NCI-H748 (cell line): Measurements from ENCODE around the gene INPP5B.
"Not testable (repeated sequence)": the region's sequence is repeated elsewhere in the genome, so short reads cannot be mapped to it uniquely, and the experiment has no call there.

ENCODE experiments used
- DNase-seq: peaks from one replicate; lab custom pipeline; 2025; ENCODE audit not compliant: unreplicated experiment; lab: John Stamatoyannopoulos, UW

Gene INPP5B

DNA sequence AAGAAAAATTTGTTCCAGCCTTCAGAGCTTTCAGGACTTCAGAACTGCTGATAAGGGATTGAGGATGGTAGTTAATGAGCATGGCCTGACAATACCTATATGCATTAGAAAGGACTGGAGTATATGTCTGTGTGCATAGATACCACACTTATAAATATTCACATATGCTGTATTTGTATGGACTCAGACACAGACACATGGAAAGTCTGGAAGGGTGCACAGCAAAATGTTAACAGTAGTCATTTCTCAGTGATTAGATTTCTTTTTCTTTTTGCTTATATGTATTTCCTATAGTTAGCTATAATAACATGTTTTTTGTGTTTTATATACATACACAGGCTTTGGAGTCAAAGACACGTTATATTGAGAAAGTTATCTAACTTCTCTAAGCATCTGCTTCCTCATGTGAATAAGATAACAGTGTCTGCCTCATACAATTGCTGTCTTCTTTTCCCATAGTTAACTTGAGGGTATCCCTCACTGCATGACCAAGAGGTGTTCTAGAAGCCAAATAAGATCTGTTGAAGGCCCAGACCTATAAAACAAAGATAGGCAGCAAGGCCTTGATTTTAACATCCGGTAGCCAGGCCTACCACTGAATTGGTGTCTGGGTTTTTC, 31.3 kb downstream of the INPP5B start:
- no peak for DNase-seq

DNA sequence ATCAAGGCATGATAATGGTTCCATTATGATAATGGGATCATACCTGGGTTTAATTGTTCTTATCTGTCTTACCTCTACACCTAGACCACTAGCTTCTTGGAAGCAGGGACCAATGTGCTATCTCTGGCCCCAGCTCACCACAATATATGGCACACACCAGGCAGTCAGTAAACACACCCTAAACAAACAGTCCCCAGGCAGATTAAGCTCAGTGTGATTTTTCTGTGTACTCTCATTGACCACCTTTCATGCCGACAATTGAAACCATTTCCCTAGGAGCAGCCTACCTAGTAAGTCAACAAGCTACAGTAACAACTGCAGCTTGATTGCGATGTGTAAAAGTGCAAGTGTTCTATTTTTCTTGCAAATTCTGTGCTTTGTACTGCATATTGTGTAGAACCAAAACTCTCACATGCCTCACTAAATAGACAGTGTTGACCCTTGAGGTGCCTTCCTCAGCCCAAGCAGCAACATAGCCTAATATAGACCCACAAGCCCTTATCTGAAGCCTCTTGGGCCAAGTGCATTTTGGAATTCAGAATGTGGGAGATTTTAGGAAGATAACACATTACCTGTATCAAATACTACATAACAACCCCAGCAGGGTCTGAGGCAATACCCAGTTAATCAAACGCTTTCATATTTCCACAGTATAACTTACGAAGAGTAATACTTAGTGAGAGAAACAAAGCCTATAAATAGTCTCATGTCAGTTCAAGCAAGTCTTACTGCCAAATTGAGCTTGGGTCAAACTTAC, 32.0 kb downstream of the INPP5B start:
- DNase-seq: peak; percentile 50

DNA sequence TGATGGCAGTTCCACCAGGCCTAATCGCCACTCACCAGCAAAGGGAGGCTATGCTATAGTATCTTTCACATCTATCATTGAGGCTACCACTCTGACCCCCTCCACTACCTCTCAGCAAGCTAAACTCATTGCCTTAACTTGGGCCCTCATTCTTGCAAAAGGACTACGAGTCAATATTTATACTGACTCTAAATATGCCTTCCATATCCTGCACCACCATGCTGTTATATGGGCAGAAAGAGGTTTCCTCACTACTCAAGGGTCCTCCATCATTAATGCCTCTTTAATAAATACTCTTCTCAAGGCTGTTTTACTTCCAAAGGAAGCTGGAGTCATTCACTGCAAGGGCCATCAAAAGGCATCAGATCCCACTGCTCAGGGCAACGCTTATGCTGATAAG, 35.4 kb downstream of the INPP5B start:
- DNase-seq: not testable (repeated sequence)

DNA sequence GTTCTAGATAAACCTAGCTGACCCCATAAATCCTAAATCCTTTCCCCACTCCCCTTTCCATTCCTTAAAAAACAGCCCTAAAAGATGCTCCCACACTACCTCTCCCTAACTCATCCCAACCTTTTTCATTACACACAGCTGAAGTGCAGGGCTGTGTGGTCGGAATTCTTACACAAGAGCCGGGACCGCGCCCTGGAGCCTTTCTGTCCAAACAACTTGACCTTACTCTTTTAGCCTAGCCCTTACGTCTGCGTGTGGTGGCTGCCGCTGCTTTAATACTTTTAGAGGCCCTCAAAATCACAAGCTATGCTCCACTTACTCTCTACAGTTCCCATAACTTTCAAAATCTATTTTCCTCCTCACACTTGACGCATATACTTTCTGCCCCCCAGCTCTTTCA, 36.0 kb downstream of the INPP5B start:
- DNase-seq: not testable (repeated sequence)

DNA sequence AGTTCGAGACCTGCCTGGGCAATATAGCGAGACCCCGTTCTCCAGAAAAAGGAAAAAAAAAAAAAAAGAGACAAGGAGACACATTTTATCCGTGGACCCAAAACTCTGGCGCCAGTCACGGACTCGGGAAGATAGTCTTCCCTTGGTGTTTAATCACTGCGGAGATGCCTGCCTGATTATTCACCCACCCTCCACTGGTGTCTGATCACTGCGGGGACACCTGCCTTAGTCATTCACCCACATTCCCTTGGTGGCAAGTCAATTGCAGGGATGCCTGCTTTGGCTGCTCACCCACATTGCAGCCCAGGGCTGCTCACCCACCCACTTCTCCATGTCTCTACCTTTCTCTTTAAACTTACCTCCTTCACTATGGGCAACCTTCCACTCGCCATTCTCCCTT, 38.3 kb downstream of the INPP5B start:
- not testable (repeated sequence) for DNase-seq

DNA sequence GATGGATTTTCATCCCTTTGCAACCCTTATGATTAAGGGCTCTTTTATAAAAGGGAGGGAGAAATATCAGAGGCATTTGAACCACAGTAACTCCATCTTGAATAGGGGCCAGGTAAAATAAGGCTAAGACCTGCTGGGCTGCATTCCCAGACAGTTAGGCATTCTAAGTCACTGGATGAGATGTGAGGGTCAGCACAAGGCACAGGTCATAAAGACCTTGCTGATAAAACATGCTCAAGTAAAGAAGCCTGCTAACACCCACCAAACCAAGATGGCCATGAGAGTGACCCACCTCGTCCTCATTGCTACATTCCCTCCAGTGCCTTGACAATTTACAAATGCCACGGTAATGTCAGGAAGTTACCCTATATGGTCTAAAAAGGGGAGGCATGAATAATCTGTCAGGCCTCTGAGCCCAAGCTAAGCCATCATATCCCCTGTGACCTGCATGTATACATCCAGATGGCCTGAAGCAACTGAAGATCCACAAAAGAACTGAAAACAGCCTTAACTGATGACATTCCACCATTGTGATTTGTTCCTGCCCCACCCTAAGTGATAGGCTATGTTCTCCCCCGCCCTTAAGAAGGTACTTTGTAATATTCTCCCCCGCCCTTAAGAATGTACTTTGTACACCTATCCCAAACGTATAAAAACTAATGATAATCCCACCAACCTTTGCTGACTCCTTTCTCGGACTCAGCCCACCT, 39.3 kb downstream of the INPP5B start:
- not testable (repeated sequence) for DNase-seq

DNA sequence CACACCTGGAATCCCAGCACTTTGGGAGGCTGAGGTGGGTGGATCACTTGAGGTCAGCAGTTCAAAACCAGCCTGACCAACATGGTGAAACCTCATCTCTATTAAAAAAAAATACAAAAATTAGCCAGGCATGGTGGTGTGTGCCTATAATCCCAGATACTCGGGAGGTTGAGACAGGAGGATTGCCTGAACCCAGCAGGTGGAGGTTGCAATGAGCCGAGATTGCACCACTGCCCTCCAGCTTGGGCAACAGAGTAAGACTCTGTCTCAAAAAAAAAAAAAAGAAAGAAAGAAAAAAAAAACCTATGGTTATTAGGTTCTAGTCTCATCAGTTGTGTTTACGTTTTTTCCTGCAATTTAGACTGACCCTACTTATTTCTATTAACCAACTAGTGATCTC, 40.3 kb downstream of the INPP5B start:
- DNase-seq: not testable (repeated sequence)

DNA sequence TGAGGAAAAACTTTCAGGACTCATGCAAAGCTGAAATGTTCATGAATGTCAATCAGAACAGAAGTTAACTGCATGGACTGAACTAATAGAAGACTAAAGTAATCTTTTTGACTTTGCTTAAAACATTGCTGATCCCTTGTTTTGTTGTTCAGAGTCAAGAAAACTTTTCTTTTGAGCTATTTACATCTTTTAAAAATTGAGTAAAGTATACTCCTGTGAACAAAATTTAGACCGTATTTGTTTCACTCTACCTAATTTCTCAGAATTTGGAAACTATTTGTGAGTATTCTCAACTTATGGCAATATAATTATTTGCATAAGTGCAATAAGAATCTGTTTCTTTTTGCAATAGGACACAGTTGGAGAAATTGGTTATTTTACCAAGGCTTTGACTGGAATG, 41.1 kb downstream of the INPP5B start:
- DNase-seq: no peak

DNA sequence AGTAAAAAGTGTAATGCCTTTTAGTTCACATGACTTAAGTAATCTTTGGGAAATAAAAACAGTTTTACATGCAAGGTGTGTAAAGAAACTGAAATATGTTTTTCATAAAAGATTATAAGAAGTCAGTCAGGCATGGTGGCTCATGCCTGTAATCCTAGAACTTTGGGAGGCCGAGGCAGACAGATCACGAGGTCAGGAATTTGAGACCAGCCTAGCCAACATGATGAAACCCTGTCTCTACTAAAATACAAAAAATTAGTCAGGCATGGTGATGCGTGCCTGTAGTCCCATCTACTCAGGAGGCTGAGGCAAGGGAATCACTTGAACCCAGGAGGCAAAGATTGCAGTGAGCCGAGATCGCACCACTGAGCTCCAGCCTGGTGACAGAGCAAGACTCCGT, 42.9 kb downstream of the INPP5B start:
- not testable (repeated sequence) for DNase-seq

DNA sequence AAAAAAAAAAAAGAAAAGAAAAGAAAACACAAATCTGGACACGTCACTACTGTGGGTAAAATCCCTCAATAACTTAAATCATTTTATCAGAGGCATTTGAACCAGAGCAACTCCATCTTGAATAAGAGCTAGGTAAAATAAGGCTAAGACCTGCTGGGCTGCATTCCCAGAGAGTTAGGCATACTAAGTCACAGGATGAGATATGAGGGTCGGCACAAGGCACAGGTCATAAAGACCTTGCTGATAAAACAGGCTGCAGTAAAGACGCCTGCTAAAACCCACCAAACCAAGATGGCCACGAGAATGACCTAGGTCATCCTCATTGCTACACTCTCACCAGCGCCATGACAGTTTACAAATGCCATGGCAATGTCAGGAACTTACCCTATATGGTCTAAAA, 43.9 kb downstream of the INPP5B start:
- DNase-seq: no peak

DNA sequence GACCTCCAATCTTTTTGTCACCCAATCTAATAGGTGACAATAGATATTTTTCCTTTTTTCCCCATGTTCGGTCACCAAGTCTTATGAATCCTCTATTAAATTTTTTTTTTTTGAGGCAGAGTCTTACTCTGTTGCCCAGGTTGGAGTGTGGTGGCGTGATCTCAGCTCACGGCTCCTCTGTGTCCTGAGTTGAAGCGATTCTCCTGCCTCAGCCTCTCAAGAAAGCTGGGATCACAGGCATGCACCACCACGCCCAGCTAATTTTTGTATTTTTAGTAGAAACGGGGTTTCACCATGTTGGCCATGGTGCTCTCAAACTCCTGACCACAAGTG, 45.0 kb downstream of the INPP5B start:
- DNase-seq: no peak

DNA sequence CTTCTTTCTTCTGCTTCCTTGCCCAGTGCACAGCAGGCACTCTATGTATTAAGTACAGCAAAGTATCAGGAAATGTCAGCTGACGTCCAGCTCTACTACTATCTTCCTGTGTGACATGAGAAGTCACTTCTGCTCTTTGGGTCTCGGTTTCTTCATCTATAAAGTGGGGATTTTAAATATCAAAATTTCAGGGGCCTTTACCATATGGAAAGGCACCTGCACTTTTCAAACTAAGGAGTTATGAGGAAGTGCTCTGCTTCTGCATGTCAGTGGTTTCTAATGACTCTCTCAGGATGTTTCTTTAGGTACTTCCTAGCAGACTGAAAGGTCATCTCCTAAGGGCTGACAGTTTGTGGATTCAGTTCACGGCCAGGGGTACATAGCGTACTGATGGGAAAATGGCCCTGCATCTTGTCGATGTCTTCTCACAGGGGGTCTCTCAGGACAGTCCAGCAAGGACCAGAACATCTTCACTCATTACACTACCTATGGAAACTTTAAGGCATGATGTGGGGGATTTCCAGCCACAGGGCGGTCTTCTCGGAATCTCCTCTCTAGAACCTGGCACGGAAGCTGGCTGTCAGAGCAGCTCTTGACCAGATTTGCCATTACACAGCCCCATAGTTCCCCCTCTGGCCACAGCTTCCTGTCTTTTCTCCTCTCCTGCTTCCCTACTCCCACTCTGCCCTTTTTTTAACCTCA, 45.5 kb downstream of the INPP5B start:
- no peak for DNase-seq

DNA sequence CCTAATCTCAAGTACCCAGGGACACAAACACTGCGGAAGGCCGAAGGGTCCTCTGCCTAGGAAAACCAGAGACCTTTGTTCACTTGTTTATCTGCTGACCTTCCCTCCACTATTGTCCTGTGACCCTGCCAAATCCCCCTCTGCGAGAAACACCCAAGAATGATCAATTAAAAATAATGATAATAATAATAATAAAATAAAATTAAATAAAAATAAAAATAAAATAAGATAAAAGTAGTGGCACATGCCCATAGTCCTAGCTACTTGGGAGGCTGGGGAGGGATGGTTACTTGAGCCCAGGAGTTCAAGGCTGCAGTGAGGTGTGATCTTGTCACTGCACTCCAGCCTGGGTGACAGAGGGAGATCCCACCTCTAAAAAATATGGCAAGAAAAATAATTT, 49.3 kb downstream of the INPP5B start:
- not testable (repeated sequence) for DNase-seq

DNA sequence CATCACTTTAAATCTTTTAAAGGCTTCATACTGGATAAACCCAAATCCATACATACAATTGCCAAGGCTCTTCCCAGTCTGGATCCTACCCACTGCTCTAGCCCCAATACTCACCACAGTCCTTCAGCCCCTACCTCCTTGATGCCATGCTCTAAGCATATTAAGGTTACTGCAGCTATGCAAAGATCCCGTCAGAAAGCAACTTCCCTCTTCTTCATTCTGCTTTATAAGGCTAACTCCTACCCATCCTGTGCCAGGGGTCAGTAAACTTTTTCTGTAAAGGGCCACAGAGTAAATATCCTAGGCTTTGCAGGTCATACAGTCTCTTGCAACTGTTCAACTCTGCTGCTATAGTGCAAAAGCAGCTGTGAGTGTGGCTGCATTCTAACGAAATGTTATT, 53.2 kb downstream of the INPP5B start:
- no peak for DNase-seq

DNA sequence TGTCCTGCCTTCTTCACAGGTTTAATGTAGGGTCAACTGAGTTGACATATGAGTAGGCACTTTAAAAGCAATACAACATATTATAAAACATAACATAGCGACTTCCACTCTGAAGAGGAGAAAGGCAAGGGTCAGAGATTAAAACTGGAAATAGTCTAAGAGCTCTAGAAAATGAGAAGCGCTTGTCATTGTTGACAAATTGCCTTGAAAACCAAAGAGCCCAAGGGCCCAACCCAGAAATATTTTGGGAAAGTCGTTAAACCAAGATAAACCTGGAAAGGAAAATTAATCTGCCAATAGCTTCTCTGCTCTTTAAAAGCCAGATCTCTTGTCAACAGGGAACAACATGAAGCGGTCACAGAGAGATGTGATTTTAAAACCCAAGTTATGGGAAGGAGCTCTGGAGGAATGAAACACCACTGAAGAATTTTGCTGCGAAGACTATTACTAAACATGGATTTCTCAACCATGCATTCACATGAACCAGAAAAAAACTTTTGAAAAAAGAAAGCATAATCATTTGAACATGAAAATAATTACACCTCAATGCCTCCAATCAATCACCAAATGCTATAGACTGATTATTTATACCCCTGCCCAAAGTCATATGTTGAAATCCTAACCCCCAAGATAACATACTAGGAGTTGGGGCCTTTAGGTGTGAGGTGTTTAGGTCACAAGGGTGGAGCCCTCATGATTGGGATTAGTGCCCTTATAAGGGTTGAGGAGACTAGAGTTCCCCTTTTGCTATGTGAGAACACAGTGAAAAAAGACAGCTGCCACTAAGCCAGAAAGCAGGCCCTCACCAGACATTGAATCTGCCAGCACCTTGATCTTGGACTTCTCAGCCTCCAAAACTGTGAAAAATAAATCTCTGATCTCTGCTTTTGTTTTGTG, 54.5 kb downstream of the INPP5B start:
- DNase-seq: no peak

DNA sequence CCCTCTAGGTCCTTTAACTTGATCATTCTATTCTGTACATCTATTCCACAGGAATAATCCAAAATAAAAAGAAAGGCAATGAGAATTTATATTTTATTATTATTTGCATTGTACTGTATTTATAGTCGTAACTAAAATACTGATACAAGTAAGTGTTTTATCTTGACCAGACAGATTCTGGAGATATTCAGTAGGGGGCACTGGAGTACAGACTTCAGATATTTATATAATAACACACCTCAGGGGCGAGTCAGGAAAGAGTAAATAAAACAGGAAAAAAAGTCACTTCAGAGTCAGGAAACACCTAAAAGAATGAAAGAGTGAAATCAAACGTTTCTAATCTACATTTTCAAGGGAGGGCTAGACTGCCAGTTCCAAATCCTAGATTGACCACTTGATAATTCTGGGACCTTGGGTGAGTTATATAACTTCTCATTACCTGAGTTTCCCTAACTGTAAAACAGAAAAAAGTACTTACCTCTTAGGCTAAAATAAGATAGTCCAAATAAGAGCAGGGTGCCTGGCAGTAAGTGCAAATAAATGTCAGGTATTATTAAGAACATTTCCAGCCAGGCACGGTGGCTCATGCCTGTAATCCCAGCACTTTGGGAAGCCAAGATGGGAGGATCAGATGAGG, 56.4 kb downstream of the INPP5B start:
- peak; percentile 19 for DNase-seq

DNA sequence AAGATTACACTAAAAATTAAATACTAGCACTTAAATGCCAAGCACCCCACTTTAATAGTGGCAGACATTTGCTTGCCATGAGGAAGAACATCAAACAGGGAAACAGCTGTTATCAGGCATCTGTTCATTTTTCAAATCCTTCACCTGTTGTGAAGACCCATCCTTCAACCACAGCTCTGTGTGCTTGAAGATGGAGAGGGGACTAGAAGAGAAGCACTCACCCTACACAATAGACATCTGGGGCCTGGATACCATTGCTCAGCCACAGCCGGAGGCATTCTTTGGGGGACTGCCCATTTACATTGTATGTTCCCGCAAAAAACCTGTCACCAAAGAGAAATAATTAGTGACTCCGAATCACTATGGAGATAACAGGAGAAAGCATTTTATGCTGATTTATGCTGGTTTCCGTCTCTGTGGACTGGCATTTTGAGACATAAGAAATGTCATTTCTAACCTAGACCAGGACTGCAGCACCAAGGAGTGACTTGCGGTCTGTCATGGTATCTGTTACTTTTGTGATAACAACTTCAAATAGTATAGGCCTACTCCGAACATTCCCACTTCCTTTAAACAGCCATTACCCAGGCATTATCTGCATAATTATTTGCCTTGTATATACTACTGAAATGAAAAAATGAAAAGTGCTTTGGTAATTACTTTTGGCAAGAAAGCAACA, 58.7 kb downstream of the INPP5B start:
- DNase-seq: no peak

DNA sequence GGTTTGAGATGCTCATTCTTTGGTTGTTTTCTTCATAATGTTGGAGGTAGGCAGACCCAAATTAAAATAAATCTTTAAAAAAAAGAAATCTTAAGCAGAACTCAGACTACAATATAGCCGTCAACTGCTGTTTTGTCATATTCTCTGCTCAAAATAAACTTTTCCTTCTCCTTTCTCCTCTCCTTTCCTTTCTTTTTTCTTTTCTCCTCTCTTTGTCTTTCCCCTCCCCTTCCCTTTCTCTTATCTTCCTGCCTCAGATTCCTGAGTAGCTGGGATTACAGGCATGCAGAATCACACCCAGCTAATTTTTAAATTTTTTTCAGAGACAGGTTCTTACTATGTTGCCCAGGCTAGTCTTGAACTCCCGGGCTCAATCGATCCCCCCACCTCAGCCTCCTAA, 62.7 kb downstream of the INPP5B start:
- DNase-seq: no peak

DNA sequence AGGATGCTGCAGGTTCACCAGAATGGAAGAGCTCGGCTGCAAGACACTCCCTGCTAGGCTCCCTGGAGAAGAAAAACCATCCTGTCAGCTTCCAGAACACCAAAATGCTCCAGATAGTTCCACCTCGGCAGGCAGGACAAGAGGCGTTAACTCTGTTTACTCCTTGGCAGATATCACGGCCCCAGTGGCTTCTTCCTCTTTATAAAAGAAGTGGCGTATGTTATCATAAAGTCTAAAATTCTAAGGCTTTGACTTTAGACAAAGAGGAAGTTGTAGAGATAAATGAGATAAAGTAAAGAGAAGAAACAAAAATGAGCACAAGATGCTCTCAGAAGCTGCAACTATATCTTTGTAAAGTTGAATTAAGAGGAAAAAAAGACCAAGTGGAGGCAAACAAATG, 63.2 kb downstream of the INPP5B start:
- no peak for DNase-seq

DNA sequence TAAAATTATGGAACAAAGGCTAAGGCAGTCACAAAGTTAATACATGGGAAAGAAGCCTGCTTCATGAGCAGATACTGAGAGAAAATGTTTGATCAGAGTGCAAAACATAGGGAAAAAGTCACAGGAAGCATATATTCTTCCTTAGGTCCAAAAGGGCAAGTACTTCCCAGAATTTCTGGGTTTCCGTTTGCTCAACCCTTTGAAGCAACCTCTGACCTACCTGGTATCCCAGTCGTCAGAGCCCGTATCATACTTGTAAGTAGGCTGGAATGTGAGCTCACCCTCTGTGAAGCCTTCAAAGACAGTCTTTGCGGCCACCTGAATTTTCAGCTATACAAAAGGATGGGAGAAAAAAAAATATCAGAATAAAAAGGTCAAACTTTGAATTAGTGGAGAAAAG, 67.0 kb downstream of the INPP5B start:
- no peak for DNase-seq
